Measurements from ENCODE around the gene KRT85. TPM values are rescaled to one million over a fixed set of nuclear protein-coding genes. Genes with fewer than 3 reads are reported as not detected.
A peak's percentile ranks its signal among the peaks of the same experiment; 100 is the strongest.

The KRT85 gene
- total and polyA plus RNA-seq, 12 donors = not detected

DNA sequence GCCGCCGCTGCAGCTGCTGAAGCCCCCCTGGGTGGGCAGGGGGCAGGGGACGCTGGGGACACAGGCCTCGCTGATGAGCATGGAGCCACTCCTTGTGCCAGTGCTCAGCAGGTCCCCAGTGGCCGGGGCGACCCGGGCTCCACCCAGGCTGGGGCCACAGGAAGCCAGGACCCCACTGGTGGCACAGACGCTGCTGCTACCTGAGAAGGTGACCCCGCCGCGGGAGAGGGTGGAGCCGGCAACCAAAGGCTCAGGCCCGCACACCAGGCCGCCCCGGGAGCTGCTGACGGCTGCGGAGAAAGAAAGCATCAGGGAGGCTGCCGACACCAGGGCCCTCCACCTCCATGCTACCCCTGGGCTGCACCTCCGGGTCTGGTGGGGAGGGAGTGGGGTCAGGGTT lies 10.8 kb upstream of the KRT85 start:
- TF ChIP-seq POLR2A (IDR thresholded peaks at IDR 0.05) = no peak
- TF ChIP-seq, protein P1, sequence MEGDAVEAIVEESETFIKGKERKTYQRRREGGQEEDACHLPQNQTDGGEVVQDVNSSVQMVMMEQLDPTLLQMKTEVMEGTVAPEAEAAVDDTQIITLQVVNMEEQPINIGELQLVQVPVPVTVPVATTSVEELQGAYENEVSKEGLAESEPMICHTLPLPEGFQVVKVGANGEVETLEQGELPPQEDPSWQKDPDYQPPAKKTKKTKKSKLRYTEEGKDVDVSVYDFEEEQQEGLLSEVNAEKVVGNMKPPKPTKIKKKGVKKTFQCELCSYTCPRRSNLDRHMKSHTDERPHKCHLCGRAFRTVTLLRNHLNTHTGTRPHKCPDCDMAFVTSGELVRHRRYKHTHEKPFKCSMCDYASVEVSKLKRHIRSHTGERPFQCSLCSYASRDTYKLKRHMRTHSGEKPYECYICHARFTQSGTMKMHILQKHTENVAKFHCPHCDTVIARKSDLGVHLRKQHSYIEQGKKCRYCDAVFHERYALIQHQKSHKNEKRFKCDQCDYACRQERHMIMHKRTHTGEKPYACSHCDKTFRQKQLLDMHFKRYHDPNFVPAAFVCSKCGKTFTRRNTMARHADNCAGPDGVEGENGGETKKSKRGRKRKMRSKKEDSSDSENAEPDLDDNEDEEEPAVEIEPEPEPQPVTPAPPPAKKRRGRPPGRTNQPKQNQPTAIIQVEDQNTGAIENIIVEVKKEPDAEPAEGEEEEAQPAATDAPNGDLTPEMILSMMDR (IDR thresholded peaks at IDR 0.05) = no peak
- Histone ChIP-seq H3K36me3 (replicated peaks in 1 of 2) (no peaks in the 10 kb centered on the region), H3K4me3 (no peak overlapping the region), H3K27ac (no peak overlapping the region), H3K4me1 (replicated peaks in 1 of 2) (no peaks in the 10 kb centered on the region), H3K9me3 (replicated peaks in 1 of 3) (no peaks in the 10 kb centered on the region), H3K27me3 (no peaks in the 10 kb centered on the region)
- WGBS, 4 donors = 81 to 88% (median 83%) methylated on average over 18 to 19 of the region's 19 CpGs; no CpG with 5 or more reads in 1 of the 4 donors
- DNase-seq = no peak
- intact Hi-C loops (cut with DNase I) = loop anchor here (10.0 kb wide), 2 partner anchors 207 to 597 kb away; no protein-coding TSS in a partner anchor

DNA sequence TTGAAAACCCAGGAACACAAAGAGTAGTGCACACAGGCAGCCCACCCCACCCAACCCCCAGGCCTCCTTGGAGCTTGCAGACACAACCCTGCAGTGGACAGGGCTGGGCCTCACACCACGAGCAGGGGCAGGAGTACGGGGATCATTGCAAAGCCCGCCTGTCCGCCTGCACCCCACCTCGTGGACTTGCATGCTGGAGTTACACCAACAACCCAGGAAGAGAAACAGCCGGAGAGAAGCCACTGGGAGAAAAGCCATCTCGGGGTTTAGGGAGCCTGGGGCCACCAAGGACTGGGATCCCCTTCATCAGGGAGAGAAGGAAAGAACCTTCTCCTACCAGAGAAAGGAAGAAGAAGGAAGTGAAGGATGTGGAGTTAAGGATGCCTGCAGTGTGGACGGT lies 10.0 kb upstream of the KRT85 start:
- intact Hi-C loops (cut with DNase I) = loop anchor here (10.0 kb wide), 2 partner anchors 208 to 598 kb away; no protein-coding TSS in a partner anchor
- no peak for DNase-seq
- no peak overlapping the region for H3K4me3 ChIP-seq

DNA sequence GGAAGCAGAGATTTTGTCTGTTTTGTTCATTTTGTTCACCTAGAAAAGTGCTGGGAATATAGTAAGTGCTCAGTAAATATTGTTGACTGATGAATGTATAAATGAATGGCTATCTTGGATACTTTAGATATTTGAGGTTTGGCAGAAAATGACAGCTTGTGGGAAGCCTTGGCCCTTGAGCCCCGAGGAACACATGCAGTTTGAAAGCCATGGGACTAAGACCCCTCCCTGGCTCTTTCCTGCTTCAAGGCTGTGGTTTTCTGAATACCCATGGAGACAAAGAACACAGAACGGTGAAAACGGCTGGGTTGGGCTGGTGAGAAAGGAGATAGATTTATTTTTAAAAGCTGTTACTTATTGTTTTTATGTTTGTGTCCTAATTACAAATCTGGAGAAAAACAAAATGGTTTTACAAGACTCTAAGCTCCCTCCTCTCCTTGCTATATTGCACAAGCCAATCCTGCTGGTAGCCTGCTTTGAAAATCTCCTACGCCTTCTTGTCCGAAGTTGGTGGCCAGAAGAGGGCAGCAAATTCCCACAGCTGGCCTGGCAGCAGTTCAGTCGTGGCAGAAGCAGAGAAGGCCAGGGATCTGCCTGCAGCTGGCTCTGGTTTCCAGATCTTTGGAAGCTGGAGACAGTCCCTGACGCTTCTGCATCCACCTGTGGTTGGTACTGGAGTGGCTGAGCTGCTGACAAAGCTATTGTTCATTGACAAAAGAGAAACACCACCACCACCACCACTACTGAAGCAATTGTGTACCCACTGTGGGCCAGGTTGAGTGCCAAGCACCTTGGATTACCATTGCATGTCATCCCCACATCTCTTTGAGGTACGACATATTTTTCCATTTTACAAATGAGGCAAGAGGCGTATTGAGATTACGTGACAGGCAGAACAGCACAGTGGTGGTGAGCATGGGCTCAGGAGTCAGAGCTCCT lies 5.2 kb upstream of the KRT85 start:
- no peak overlapping the region for H3K27ac ChIP-seq
- no peaks in the 10 kb centered on the region for H3K27me3 ChIP-seq
- H3K36me3 ChIP-seq (replicated peaks in 1 of 2) = no peaks in the 10 kb centered on the region
- TF ChIP-seq, protein P1 (IDR thresholded peaks at IDR 0.05) = peak; percentile 71 to 89 (median 85)
- TF ChIP-seq POLR2A (IDR thresholded peaks at IDR 0.05) = no peak
- peak; percentile 82 to 94 (median 87) for DNase-seq
- H3K9me3 ChIP-seq (replicated peaks in 1 of 3) = no peaks in the 10 kb centered on the region
- intact Hi-C loops (cut with DNase I) = loop anchor here (5.0 to 10.0 kb wide), 3 partner anchors 212 to 602 kb away; no protein-coding TSS in a partner anchor
- 27 to 40% (median 36%) methylated on average over 9 to 10 of the region's 10 CpGs for WGBS, 4 donors
- no peaks in the 10 kb centered on the region for H3K4me1 ChIP-seq (replicated peaks in 1 of 2)
- H3K4me3 ChIP-seq = no peak overlapping the region

More for the DNA sequence above, 10.0 kb upstream of the KRT85 start:
- no peaks in the 10 kb centered on the region for H3K9me3 ChIP-seq (replicated peaks in 1 of 3)
- no peaks in the 10 kb centered on the region for H3K36me3 ChIP-seq (replicated peaks in 1 of 2)
- no peaks in the 10 kb centered on the region for H3K4me1 ChIP-seq (replicated peaks in 1 of 2)
- 72 to 89% (median 84%) methylated on average over 5 to 8 of the region's 8 CpGs for WGBS, 4 donors
- no peaks in the 10 kb centered on the region for H3K27me3 ChIP-seq
- H3K27ac ChIP-seq = no peak overlapping the region
- TF ChIP-seq POLR2A (IDR thresholded peaks at IDR 0.05) = no peak
- TF ChIP-seq, protein P1 (IDR thresholded peaks at IDR 0.05) = no peak

DNA sequence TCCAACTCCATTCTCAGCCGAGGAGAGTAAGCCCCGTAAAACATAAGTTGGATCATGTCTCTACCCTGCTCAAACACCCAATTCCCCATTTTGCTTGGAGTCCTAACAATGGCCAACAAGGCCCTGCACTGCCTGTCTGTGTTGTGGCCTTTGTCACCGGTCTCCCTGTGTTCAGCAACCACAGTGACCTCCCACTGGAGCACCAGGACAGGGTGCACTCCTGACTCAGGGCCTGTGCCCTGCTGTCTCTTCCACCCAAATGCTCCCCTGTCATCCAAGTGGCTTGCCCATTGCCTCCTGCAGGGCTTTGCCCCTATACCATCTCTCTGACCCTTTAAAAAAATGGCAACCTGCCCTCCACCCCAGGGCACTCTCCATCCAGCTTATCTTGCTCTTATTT lies 4.4 kb upstream of the KRT85 start:
- H3K27ac ChIP-seq = peak overlapping the region in 1 of 5 donors; percentile 27
- H3K9me3 ChIP-seq (replicated peaks in 1 of 3) = no peaks in the 10 kb centered on the region
- H3K36me3 ChIP-seq (replicated peaks in 1 of 2) = no peaks in the 10 kb centered on the region
- no peak for DNase-seq
- no peak for TF ChIP-seq POLR2A (IDR thresholded peaks at IDR 0.05)
- TF ChIP-seq, protein P1 (IDR thresholded peaks at IDR 0.05) = no peak
- no peak overlapping the region for H3K4me3 ChIP-seq
- no peaks in the 10 kb centered on the region for H3K4me1 ChIP-seq (replicated peaks in 1 of 2)
- H3K27me3 ChIP-seq = no peaks in the 10 kb centered on the region
- WGBS, 4 donors = 67 to 98% (median 82%) methylated on average over 3 of the region's 3 CpGs
- intact Hi-C loops (cut with DNase I) = loop anchor here (5.0 to 10.0 kb wide), 3 partner anchors 213 to 603 kb away; no protein-coding TSS in a partner anchor

All from adrenal gland (tissue), 12 donors.